HG03558 (cell line): ENCODE results near the gene RASSF5.
A peak's percentile ranks its signal among the peaks of the same experiment; 100 is the strongest.

Experiments used
- ATAC-seq: cut with Tn5 transposase; IDR thresholded peaks from one replicate; pipeline ENCODE4 v1.9.1; 2021; ENCODE audit warnings: moderate number of reproducible peaks; ENCODE audit not compliant: unreplicated experiment; ENCODE audit errors: extremely low read depth

Gene RASSF5

DNA sequence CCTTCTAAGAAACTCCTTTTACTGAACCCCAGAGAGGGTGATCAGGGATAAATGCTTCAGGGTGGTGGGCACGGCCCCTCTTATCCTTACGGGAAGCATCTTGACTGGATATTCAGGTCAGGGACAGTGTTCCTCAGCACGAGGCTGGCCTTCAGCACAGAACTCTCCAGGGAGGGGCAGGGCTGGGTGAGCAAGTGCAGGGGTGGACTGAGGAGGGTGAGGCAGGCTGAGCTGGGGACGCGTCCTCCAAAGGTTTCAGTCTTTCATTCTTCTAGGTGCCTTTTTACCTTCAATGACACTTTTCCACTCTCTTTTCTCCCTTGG, 52.3 kb downstream of the RASSF5 start:
- no peak for ATAC-seq

DNA sequence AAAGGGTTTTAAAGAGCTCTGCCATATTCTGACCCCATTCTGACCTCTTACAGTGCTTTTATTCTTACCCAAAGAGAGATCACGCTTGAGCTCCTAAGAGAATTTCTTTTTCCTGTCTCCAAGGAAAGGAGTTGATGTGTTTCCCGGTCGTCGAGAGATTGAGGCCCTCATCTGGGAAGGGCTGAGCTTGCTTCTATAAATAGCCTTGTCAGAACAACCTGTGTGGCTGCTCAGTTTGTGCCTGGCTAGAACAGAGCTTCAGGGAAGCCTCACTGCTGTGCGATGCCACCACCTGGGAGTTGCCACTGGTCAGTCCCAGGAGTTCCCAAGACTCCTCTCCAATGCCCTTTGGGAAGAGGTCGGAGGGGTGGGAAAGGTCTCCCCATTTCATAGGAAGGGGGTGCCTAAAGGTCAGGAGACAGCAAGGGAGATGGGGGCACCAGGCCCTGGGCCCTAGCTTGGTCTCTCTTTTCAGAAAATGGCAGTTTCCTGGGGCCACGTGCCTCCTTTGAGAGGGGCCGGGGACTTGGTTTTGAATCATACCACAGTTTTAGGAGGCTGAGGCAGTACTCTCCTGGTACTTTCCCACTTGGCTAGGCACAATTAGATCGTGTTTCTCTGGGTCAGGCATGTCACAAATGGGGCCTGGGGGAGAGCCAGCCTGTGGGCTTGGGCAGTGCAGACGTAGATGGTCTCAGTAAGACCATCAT, 52.8 kb downstream of the RASSF5 start:
- no peak for ATAC-seq

DNA sequence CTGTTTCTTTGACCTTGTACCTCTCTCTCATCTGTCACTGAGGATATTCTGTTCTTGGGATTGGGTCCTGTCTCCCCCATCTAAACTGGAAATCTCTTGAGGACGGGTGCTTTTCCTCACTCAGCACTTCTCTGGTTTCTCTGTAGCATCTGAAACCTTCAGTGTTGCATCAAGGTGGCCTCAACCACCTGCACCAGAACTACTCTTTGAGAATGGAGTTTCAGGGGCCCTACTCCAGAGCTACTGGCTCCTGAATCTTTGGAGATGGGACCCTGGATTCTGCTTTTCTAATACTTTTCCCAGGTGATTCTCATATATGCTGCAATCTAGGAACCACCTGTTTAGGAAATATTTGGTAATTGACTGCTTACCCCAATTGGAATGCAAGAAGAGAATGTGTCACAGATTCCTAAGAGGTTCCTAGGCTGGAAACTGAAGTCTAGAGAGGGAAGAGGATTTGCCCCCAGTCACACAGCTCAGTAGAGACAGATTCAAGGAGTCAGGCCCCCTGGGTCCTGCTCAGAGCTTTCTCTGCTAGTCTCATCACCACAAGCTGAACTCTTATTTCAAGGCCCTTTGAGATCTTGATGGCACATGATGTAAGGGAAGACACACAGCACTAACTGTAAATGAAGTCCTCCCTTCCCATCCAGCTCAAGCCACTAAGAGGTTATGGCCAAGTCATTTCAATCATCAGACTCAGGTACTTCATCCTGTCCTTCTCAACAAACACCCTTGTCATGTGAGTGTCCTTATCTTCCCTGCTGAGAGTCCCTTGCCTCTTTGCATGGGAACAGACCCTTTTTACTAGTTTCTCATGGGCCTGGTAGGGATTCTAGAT, 56.3 kb downstream of the RASSF5 start:
- peak; percentile 12 for ATAC-seq

DNA sequence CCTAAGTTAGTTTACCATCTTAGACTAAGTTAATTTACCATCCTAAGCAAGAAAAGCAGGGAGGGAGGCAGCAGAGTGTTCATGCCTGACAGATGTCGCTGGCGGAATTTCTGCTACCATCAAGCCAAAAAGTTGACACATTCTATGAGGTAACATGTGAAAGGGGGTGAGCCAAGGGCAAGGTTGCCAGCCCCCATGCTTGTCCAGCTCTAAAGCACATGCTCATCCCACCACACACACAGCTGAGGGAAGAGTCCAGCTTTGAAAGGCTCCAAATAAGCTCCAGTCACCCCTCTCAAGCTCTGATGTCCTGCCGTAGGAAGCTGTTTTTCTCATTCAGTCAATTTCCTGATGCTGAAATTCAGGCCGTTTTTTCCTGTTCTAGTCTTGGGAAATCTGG, 58.7 kb downstream of the RASSF5 start:
- no peak for ATAC-seq

DNA sequence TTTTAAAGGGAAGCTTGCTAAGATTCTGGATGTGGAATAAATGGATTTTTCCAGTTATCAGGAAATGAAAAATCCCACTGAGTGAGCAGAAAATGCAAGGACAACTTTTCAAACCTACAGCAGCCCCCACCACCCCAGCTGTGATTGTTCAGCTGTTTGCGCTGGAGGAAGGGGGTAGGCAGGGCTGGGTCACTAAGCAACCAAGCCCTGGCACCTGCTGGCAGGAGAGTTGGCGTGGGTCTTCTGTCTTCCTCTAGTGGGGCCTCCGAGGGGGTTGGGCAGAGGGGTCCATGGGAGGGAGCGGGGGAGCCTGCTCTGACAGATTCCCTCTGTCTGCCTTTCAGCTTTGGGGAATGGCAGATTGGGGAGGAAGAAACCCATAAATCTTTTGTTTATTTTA, 59.7 kb downstream of the RASSF5 start:
- no peak for ATAC-seq

DNA sequence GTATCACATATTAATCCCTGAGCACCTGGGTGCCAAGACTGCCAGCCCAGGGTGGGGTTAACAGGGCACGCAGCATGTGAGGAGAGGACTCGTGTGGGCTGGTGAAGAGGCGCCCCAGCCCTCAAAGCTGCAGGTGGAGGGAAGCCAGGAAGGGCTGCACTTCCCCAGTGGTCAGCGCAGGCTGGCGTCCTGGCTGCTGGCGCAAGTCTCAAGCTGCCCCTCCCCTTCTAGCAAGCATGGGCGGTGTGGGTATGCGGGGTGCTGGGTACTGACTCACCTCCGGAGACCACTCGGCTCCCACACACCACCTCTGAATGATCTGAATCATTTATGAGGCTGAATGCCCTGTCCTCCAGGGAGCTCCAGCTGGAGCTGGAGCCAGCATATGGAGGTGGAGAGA, 60.9 kb downstream of the RASSF5 start:
- no peak for ATAC-seq

DNA sequence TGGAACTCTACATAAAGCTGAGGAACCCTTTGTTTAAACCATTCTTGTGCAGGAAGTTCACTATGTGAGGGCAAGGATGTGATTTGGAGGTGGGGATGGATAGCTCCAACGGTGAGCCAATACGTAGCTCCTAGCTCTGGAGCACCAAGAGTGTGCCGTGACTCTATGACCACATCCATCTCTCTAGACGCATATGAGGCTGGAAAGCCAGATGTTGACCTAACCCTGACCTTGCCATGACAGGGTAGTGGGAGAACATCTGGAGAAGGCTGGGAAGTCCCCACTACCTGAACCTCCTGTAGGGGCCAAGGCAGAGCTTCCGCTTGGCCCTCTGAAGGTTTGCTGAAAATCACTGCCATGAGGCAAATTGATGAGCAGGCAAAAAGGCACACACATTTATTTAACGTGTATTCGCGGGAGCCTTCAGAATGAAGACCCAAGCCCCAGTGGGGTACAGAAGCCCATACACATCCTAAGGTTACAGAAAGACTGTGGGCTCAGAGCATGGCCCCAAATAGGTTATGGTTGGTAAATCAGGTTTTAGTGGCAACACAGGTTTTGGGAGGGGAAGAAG, 61.5 kb downstream of the RASSF5 start:
- ATAC-seq = no peak

DNA sequence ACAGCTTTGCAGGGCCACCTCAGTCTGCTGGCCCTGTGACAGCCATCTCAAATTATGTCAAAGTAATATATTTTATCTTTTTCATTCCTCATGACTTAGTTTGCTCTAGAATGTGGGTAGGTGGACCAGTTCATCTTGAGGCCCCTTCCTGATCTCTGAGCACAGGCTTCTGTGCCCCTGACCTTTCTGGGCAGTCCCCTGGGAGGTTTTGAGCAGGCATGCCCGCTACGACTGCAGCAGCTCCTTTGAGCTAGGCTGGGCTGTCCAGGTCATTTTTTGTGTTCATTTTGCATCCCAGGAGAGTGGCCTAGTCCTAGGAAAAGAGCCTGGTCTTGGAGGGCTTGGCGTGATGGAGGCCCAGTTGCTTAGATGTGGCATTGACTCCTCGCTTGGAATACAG, 62.2 kb downstream of the RASSF5 start:
- ATAC-seq = no peak

DNA sequence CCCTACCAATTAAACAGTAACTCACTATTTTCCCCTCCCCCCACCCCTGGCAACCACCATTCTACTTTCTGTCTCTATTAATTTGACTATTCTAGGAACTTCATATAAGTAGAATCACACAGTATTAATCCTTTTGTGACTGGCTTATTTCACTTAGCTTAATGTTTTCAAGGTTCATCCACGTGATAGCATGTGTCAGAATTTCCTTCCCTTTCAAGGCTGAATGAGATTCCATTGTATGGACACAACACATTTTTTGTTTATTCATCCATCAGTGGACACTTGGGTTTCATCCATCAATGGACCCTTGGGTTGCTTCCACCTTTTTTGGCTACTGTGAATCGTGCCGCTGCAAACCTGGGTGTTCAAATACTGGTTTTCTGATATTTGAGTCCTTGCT, 63.2 kb downstream of the RASSF5 start:
- ATAC-seq = no peak

DNA sequence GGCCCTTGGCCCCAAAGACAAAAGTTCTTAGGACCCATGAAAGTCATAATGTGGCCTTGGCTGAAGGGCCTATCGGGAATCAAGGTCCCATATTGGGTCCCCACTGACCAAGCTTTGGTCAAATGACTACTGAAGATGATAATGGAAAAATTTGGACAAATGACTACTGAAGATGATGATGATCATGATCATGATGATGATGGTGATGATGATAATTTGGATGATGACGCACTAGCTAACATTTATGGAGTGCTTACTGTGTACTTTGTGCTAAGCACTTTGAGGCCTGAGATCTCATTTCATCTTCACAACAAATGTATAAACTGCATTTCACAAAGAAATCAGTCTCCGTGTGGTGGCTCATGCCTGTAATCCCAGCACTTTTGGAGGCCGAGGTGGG, 65.5 kb downstream of the RASSF5 start:
- no peak for ATAC-seq

DNA sequence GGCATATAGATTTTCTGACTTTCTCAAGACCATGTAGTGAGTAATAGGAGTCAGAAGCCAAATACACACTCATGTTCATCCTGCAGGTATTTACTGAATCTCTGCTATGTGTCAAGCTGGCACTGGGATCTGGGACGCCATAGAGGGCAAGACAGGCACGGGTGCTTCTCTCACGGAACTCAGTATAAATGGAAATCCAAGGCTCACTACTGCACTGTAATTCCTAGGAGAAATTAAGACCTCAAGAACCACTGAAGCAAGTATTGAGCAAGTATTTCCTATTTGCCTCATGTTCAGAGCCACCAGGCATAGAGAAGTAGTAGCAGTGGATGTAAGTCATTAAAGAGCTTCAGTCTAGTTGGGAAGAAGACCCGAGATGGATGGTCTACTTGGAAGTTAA, 66.0 kb downstream of the RASSF5 start:
- ATAC-seq = no peak

DNA sequence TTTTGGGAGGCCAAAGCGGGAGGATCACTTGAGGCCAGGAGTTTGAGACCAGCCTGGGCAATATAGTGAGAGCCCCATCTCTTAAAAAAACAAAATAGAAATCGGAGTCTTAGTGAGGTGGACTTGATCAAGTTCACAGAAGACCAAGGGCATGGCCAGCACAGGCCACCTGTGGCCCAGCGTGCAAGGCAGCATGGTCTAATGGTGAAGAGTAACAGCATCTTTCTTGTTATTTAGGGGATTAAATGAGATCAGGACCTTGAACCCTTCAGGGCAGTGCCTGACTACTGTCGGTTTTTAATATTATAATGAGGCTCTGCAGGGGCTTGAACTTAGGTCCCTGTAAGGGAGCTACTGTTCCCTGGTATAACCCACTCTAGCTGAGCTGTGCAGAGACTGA, 66.4 kb downstream of the RASSF5 start:
- ATAC-seq = no peak

DNA sequence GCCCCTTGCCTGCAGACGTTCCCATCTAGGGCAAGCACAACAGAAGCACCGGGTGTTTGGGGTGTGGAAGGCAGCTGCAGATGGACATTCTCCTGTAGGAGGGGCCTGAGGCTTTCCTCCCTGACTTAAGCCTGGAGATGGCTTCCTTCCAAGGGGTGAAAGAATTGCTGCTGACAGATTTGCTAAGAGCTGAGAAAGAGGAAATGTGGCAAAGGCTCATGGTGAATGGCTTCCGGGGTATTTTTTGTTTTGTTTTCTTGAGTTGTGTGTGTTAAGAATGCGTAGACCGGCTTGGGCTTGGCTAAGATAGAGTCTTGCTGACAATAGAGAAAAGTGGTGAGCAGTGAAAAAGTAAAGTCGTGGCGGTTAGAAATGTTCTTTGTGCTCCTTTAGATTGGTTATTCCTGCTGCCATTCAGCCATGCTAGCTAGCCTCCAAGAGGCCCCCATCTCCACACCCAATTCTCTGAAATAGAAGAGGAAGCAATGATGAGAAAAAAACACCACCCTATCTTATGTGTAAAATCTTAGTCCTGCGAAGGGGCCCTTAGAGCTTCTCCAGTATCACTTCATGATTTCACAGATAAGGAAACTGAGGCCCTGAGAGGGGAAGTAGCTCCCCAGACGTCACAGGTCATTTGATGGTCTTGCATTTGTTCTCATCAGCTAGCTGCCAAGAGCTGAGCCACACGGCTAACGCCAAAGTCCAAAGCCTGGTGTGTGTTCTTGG, 68.0 kb downstream of the RASSF5 start:
- ATAC-seq = no peak

DNA sequence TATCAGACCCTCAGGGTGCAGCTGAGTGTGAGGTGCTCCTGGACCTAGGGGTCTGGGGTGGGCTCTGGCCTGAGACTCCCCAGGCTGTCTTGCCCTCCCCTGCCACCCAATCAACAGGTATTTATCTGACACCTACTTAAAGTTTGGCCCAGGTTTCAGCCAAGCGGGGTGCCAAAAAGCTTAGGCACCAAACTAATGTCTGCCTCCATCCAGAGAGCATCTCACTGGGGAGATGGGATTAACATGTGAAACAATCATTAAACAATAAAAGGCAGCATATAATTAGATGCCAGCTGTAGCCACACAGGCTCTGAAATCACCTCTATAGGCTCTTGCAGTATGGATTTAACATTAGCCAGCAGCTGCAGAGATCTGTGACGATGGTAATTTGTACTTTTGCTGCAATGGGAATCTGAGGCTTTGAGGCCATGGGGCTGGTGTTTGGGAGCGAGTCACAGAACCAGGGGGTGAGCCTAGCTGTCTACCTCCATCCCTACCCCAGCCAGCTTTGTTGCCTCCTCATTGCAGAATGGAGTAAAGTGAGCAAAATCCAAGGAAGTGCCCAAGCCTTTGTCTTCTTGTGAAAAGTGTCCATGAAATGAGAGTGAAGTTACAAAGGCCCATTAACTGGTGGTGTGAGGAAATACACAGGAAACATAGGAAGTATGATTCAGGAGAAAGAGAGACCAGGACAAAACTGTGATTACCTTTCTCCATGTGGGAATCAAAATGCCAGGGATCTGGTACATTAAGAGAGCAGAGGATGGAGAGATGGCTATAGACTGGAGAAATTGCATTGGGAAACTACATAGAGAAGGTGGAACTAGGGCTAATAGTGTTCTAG, 68.8 kb downstream of the RASSF5 start:
- no peak for ATAC-seq

DNA sequence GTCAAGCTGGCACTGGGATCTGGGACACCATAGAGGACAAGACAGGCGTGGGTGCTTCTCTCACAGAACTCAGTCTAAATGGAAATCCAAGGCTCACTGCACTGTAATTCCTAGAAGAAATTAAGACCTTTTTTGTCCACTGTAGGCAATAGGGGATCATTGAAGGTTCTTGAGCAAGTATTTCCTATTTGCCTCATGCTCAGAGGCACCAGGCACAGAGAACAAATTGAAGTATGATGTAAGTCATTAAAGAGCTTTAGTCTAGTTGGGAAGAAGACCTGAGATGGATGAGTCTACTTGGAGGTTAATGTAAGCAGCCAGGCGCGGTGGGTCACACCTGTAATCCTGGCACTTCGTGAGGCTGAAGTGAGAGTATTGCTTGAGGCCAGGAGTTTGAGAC, 70.3 kb downstream of the RASSF5 start:
- no peak for ATAC-seq

DNA sequence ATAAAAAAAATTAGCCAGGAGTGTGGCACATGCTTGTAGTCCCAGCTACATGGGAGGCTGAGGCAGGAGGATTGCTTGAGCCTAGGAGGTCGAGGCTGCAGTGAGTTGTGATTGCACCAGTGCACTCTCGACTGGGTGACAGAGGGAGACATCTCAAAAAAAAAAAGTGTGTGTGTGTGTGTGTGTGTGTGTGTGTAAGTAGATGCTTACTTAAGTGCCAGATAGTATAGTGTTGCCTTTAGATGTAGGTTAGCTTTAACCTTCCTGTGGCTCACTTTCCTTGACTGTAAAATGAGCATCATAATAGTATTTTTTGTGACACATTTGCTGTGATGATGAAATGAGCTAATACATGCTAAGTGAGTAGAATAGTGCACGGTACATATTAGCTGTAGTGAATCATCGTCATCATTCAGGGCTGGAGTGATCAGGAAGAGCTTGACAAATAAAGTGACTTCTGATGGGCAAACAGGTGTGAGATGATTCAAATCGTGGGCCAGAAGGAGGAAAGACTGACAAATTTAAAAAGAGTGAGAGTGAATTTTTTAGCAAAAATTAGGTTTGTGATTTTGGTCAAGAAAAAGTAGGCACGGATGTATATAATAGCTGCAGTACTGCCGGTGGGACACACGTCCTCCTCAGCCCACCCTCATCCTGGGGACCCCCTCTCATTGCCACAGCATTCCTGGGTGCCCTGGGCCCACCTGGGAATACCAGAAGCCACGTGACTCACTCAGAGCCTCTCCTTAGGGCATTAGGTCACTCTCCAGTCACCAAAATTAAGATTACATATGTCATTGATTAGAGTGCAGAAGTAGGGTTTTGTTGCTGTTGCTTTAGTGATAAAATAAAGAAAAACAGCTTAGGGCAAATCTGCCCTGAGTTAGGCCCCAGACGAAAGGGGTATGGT, 71.0 kb downstream of the RASSF5 start:
- no peak for ATAC-seq

DNA sequence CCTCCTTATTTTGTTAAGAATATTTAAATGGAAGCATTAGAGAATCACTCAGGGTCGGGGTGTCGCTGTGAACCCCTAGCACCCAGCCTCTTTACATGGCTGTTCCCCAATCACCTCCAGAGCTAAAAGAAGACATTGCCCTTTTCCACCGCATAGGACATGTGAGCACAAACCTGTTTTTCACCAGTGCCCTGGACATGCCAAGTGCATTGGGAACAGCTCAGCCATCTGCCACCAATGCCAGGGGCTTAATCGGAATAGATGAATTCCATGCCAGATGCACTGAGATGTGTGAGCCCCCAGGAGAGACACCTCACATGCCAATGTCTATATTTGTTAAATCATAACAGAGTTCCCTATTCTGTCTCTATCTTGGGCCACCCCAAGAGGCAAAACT, 71.6 kb downstream of the RASSF5 start:
- no peak for ATAC-seq

DNA sequence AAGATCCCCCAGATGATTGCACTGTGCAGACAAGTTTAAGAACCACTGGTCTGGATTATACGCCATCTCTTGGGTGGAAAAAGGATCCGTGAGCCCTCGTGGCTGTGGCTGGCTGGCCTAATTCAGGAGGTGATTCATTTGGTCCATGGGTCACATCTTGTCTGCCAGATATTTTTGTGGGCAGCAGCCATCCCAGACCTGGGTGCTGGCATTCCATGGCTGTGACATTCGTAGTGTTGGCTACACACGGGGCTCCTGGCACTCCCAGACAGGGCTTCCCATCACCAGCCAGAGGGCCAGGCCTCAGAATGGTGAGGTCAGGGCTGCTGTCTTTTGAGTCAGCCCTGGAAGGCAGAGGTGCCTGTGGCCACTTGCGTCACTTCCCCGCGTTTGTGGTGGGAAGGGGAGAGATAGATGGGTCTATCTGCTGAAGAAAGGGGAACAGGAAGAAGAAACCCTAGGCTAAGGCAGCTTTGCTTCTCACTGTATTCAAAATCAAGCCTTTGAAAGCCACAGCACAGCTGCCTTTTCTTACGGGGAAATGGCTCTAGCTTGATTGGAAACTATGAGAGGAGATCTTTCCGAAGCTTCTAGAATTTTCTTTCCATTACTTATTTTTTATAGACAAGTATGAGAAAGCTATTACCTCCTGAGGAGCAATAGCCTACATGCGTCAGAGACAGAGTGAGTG, 72.6 kb downstream of the RASSF5 start:
- ATAC-seq = peak; percentile 83
